ENCODE measurements around the gene MEAF6. TPM values are rescaled to one million over a fixed set of nuclear protein-coding genes. Genes with fewer than 3 reads are reported as not detected.

MEAF6 gene
- total RNA-seq, 1 experiment from 2014 or later, result 51.6 TPM

- no CpG with 5 or more reads among the region's 5 CpGs for WGBS (ENCODE audit: extremely low coverage, insufficient read length, low lambda C conversion rate)
- Histone ChIP-seq H4K5ac (ENCODE audit: insufficient read length, low read depth, low read length) (no peak overlapping the region), H2AK5ac (ENCODE audit: insufficient read length, low read length) (no peak overlapping the region), H2BK20ac (ENCODE audit: low read depth, low read length, poor library complexity, severe bottlenecking) (no peak overlapping the region), H3K9ac (ENCODE audit: extremely low read depth, insufficient read length, low read length) (no peak overlapping the region), H2BK5ac (ENCODE audit: insufficient read length, low read length) (no peak overlapping the region), H3K14ac (ENCODE audit: insufficient read depth, low read length) (peak overlapping the region; percentile 25; the same call in 1 of the 2 replicates), H4K20me1 (ENCODE audit: control insufficient read depth, insufficient read depth, insufficient read length) (no peaks in the 10 kb centered on the region), H3K4me1 (ENCODE audit: insufficient read depth, low read length) (peaks cover 15% of the 10 kb centered on the region; the same call in 1 of the 2 replicates), H2AFZ (ENCODE audit: low read length) (no peak overlapping the region), H3K79me2 (ENCODE audit: insufficient read depth, low read length) (peaks cover 3% of the 10 kb centered on the region; the same call in 1 of the 2 replicates), H3K56ac (ENCODE audit: insufficient read length, low read depth, low read length) (no peak overlapping the region), H2BK120ac (ENCODE audit: low read depth, low read length, poor library complexity, severe bottlenecking) (no peak overlapping the region), H3K23me2 (ENCODE audit: insufficient read length, low read depth, low read length, poor library complexity, severe bottlenecking) (peaks cover 13% of the 10 kb centered on the region), H3K23ac (ENCODE audit: insufficient read length, low read depth, low read length) (no peak overlapping the region), H3K9me3 (ENCODE audit: control insufficient read depth, low read depth, low read length) (no peaks in the 10 kb centered on the region), H2BK12ac (ENCODE audit: insufficient read length, low read depth, low read length) (no peak overlapping the region), H3K4me2 (ENCODE audit: insufficient read depth, insufficient read length, low read length) (no peak overlapping the region), H3K27me3 (ENCODE audit: insufficient read depth, low read length) (peaks cover 4% of the 10 kb centered on the region; the same call in 1 of the 2 replicates), H2BK15ac (ENCODE audit: low read depth, low read length) (no peak overlapping the region), H3K27ac (ENCODE audit: insufficient read length, low read depth, low read length) (no peak overlapping the region), H3K79me1 (ENCODE audit: insufficient read depth, low read depth, low read length, poor library complexity, severe bottlenecking) (no peaks in the 10 kb centered on the region), H4K8ac (replicated peaks; ENCODE audit: insufficient read length, low read depth, low read length) (no peak overlapping the region), H3T11ph (ENCODE audit: low read length) (no peak overlapping the region), H3K4ac (ENCODE audit: low read depth, low read length) (no peak overlapping the region; the same call in 1 of the 2 replicates), H3K18ac (ENCODE audit: insufficient read length, low read depth, low read length) (peak overlapping the region; percentile 11), H4K91ac (ENCODE audit: insufficient read length, low read depth, low read length) (no peak overlapping the region)
- H3K36me3 Mint-ChIP-seq (ENCODE audit: insufficient read depth in 1 of 3, low read depth in 3 of 3), result peaks cover 18 to 39% (median 28%) of the 10 kb centered on the region in 3 experiments; a peak in 6 of 7 replicates
- peaks cover 11% of the 10 kb centered on the region for H3K27me3 Mint-ChIP-seq (ENCODE audit: low read depth)
- peak overlapping the region; percentile 19 to 94 (median 89); a peak in 3 of 7 replicates for H3K27ac Mint-ChIP-seq
- DNase-seq, result no peak
- TF ChIP-seq, protein P1, sequence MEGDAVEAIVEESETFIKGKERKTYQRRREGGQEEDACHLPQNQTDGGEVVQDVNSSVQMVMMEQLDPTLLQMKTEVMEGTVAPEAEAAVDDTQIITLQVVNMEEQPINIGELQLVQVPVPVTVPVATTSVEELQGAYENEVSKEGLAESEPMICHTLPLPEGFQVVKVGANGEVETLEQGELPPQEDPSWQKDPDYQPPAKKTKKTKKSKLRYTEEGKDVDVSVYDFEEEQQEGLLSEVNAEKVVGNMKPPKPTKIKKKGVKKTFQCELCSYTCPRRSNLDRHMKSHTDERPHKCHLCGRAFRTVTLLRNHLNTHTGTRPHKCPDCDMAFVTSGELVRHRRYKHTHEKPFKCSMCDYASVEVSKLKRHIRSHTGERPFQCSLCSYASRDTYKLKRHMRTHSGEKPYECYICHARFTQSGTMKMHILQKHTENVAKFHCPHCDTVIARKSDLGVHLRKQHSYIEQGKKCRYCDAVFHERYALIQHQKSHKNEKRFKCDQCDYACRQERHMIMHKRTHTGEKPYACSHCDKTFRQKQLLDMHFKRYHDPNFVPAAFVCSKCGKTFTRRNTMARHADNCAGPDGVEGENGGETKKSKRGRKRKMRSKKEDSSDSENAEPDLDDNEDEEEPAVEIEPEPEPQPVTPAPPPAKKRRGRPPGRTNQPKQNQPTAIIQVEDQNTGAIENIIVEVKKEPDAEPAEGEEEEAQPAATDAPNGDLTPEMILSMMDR (conservative IDR thresholded peaks at IDR 0.05), result no peak
- no peaks in the 10 kb centered on the region for H3K9me3 Mint-ChIP-seq
- H3K4me1 Mint-ChIP-seq, result peaks cover 33 to 45% of the 10 kb centered on the region in 2 experiments
- H3K4me3 Mint-ChIP-seq, result peak overlapping the region; percentile 25 to 59; a peak in 4 of 5 replicates
Measured at GRCh38 chr1:37477946-37478345, 36.6 kb downstream of the MEAF6 start.
